Vagina (tissue), 2 donors: ENCODE measurements around the gene UBTD1. TPM values are rescaled to one million over a fixed set of nuclear protein-coding genes. Genes with fewer than 3 reads are reported as not detected.

Source experiments
- DNase-seq, 2 donors: peaks; one replicate each; pipeline ENCODE4 v3.0.0-alpha.2; 2017; ENCODE audit errors: extremely low spot score in 2 of 2
- H3K27ac ChIP-seq: fragments of 200-600 bp; sonication (generic); one replicate; pipeline ENCODE4 v1.5.1; 2019
- H3K27me3 ChIP-seq: fragments of 200-600 bp; sonication (generic); one replicate; pipeline ENCODE4 v1.5.1; 2019
- H3K36me3 ChIP-seq, 2 donors: fragments of 200-600 bp; sonication (generic); one replicate each; pipeline ENCODE4 v1.5.1; 2017 to 2019
- H3K4me1 ChIP-seq: fragments of 200-600 bp; sonication (generic); one replicate; pipeline ENCODE4 v1.5.1; 2019
- H3K4me3 ChIP-seq, 2 donors: fragments of 200-600 bp; sonication (generic); 1 replicate in 1 of 2; 2 replicates in 1 of 2; pipeline ENCODE4 v1.5.1; 2016 to 2019
- H3K9me3 ChIP-seq: fragments of 200-600 bp; sonication (generic); one replicate; pipeline ENCODE4 v1.5.1; 2019
- POLR2A ChIP-seq, 2 donors: fragments of 450-650 bp; IDR thresholded peaks; one replicate each; pipeline ENCODE4 v1.6.1; 2017; ENCODE audit warnings: antibody characterized with exemption in 2 of 2, mild to moderate bottlenecking in 2 of 2, moderate library complexity in 2 of 2
- POLR2AphosphoS5 ChIP-seq, 2 donors: sonication (generic); formaldehyde crosslinking; IDR thresholded peaks; one replicate each; pipeline ENCODE4 v1.9.0; 2017; ENCODE audit warnings: antibody characterized with exemption in 2 of 2, mild to moderate bottlenecking in 2 of 2, low read depth in 1 of 2; ENCODE audit not compliant: insufficient read depth in 1 of 2
- intact Hi-C: fragments of 100-400 bp; cut with DNase I; formaldehyde crosslinking; loops from one replicate; pipeline ENCODE4 v1.15.1; 2023
- total RNA-seq: library from RNA; depleted of rRNA; stranded (reverse); fragments of >200 nt; gene quantifications from one replicate; pipeline ENCODE4 v1.2.3, GENCODE V29; 2016
- TF ChIP-seq, protein P1 (sequence below), 3 experiments: fragments of 450-650 bp in 2 of 3; fragments of 200-600 bp in 1 of 3; sonication (generic) in 1 of 3; IDR thresholded peaks; one replicate each; pipeline ENCODE4 v1.5.1; 2017 to 2019; ENCODE audit warnings: antibody characterized with exemption in 3 of 3, mild to moderate bottlenecking in 2 of 3, moderate library complexity in 2 of 3

The UBTD1 gene, protein sequence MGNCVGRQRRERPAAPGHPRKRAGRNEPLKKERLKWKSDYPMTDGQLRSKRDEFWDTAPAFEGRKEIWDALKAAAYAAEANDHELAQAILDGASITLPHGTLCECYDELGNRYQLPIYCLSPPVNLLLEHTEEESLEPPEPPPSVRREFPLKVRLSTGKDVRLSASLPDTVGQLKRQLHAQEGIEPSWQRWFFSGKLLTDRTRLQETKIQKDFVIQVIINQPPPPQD
- total RNA-seq, result 18.4 TPM

DNA sequence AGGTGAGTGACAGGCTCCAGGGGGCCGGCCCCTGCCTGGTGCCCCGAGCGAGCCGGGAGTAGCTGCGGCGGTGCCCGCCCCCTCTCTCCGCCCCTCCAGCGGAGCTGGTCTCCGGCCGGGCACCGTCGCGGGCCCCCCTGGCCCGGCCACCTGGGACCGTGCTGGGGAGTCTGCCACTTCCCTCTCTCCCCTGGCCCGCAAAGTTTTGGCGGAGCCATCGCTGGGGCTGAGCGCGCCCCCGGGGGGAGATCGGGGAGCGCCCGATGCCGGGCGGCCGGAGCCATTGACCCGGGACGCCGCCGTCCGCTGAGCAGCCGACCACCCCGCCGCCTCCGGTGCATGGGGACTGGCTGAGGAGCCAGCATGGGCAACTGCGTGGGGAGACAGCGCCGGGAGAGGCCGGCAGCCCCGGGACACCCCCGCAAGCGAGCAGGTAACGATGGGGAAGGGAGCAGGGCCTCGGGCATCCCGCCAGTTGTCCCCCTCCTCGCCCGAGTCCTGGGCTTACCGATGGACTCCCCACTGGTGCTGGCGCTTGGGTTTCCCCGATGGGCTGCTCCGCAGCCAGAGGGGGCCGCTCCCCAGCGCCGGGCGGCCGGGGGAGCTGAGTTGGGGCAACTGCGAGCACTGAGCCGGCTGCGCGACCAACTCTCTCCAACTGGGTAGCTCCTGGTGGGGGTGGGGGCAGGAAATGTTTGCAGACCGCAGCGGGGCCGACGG lies at the start of gene UBTD1:
TSS of gene UBTD1 (plus strand) at position 84 of the 720 bp plus-strand sequence. CDS start at position 364, 280 bp downstream.
- DNase-seq, result no peak

DNA sequence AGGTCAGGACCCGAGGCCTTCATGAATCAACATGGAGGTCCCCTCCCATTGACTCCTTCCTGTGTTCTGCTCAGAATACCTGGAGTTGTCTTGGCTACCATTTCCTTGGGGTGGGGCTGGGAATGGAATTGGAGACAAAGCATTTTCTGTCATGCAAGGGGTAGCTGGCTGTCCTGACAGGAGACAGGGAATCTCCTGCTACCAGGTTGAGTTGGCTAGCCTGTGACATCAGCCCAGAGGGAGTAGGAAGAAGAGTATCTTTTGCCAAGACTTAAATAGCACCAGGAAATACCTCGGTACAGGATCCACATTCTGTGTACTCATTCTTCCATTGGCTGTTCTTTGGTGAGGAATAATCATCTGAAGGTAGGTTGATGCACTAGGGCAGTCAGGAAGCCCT lies 47.9 kb upstream of the UBTD1 start:
- peaks cover 0 to 16% of the 10 kb centered on the region in 2 donors for H3K36me3 ChIP-seq
- TF ChIP-seq POLR2A (IDR thresholded peaks at IDR 0.05) (no peak), POLR2AphosphoS5 (IDR thresholded peaks at IDR 0.05; ENCODE audit: insufficient read depth in 1 of 2, low read depth in 1 of 2) (no peak)
- TF ChIP-seq, protein P1, sequence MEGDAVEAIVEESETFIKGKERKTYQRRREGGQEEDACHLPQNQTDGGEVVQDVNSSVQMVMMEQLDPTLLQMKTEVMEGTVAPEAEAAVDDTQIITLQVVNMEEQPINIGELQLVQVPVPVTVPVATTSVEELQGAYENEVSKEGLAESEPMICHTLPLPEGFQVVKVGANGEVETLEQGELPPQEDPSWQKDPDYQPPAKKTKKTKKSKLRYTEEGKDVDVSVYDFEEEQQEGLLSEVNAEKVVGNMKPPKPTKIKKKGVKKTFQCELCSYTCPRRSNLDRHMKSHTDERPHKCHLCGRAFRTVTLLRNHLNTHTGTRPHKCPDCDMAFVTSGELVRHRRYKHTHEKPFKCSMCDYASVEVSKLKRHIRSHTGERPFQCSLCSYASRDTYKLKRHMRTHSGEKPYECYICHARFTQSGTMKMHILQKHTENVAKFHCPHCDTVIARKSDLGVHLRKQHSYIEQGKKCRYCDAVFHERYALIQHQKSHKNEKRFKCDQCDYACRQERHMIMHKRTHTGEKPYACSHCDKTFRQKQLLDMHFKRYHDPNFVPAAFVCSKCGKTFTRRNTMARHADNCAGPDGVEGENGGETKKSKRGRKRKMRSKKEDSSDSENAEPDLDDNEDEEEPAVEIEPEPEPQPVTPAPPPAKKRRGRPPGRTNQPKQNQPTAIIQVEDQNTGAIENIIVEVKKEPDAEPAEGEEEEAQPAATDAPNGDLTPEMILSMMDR (IDR thresholded peaks at IDR 0.05), result no peak
- intact Hi-C loops, result no loop called here
- H3K27ac ChIP-seq, result no peak overlapping the region
- no peaks in the 10 kb centered on the region for H3K27me3 ChIP-seq
- no peak for DNase-seq
- peaks cover 43% of the 10 kb centered on the region for H3K4me1 ChIP-seq
- no peaks in the 10 kb centered on the region for H3K9me3 ChIP-seq
- H3K4me3 ChIP-seq, result no peak overlapping the region

More for the DNA sequence above, at the start of gene UBTD1:
- no peaks in the 10 kb centered on the region for H3K27me3 ChIP-seq
- intact Hi-C loops, result loop anchor here (5.0 kb wide), 1 partner anchor 43 kb away; no protein-coding TSS in a partner anchor
- H3K36me3 ChIP-seq, result no peaks in the 10 kb centered on the region
- H3K27ac ChIP-seq, result peak within 1 kb of the TSS; percentile 94
- no peaks in the 10 kb centered on the region for H3K9me3 ChIP-seq
- peak within 1 kb of the TSS; percentile 75 to 84 for H3K4me3 ChIP-seq
- no peak for TF ChIP-seq POLR2AphosphoS5 (IDR thresholded peaks at IDR 0.05; ENCODE audit: insufficient read depth in 1 of 2, low read depth in 1 of 2)
- peak in 1 of 2 donors; percentile 74 for TF ChIP-seq POLR2A (IDR thresholded peaks at IDR 0.05)
- peaks cover 57% of the 10 kb centered on the region for H3K4me1 ChIP-seq

DNA sequence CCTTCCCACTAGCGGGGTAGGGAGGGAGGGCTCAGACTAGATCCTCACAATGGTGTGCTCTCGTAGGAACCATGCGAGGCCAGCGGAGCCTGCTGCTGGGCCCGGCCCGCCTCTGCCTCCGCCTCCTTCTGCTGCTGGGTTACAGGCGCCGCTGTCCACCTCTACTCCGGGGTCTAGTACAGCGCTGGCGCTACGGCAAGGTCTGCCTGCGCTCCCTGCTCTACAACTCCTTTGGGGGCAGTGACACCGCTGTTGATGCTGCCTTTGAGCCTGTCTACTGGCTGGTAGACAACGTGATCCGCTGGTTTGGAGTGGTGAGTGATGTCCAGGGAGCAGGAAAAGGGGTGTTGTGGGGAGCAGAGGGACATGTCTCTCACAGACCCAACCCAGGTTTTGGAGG lies 47.1 kb upstream of the UBTD1 start:
- DNase-seq, result no peak
- intact Hi-C loops, result no loop called here
- peaks cover 42% of the 10 kb centered on the region for H3K4me1 ChIP-seq
- TF ChIP-seq POLR2A (IDR thresholded peaks at IDR 0.05), result no peak
- TF ChIP-seq, protein P1 (IDR thresholded peaks at IDR 0.05), result no peak
- TF ChIP-seq POLR2AphosphoS5 (IDR thresholded peaks at IDR 0.05; ENCODE audit: insufficient read depth in 1 of 2, low read depth in 1 of 2), result no peak
- H3K36me3 ChIP-seq, result peaks cover 0 to 24% of the 10 kb centered on the region in 2 donors
- H3K27ac ChIP-seq, result no peak overlapping the region
- no peak overlapping the region for H3K4me3 ChIP-seq
- no peaks in the 10 kb centered on the region for H3K27me3 ChIP-seq
- no peaks in the 10 kb centered on the region for H3K9me3 ChIP-seq

DNA sequence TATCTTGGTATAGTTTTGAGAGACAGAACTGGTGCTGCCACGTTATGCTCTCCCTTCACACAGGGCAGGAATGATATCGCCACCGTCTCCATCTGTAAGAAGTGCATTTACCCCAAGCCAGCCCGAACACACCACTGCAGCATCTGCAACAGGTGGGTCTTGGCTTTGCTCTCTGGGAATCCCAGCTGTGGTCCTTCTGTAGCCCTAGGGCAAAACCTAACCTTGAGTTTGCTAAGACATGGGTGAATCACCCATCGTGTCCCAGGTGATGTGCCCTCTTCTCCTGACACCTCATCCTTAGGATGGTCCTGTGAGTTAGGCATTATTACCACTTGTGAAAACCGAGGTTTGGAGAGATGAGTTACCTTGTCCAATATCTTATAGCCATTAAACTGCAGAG lies 46.4 kb upstream of the UBTD1 start:
- DNase-seq, result no peak
- TF ChIP-seq, protein P1 (IDR thresholded peaks at IDR 0.05), result no peak
- TF ChIP-seq POLR2AphosphoS5 (IDR thresholded peaks at IDR 0.05; ENCODE audit: insufficient read depth in 1 of 2, low read depth in 1 of 2) (no peak), POLR2A (IDR thresholded peaks at IDR 0.05) (no peak)
- H3K4me3 ChIP-seq, result no peak overlapping the region
- H3K27me3 ChIP-seq, result no peaks in the 10 kb centered on the region
- peaks cover 35% of the 10 kb centered on the region for H3K4me1 ChIP-seq
- H3K36me3 ChIP-seq, result peaks cover 0 to 30% of the 10 kb centered on the region in 2 donors
- no peaks in the 10 kb centered on the region for H3K9me3 ChIP-seq
- intact Hi-C loops, result no loop called here
- no peak overlapping the region for H3K27ac ChIP-seq

DNA sequence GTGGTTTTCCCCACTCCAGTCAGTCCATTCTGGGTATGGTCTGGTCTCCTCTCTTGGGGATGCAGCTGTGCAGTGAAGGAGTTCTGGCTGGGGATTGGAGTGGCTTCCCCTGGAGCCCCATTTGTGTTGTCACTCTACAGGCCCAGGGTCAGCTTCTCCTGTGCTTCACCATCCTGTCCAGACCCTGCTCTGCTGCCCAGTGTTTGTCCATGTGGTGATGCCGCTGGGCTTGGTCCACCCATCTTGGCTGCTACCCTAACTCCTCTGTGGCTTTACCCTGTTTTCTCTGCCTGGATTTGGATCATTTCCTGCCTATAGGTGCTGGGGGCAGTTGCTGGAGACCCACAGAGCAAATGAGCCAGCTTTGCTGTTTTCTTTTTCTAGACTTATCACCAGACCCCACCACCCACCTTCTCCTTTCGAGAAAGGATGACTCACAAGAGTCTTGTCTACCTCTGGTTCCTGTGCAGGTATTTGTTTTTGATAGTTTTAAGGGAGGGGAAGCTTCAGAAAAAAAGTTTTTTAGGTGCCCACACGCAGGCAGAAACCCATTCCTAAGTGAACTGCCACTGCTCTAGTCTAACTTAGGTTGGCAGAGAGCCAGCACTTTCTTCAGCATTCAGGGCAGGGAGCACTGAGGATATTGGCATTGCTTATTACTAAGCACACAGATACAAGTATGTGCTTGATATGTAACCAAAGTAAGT lies 44.2 kb upstream of the UBTD1 start:
- Histone ChIP-seq H3K27me3 (no peaks in the 10 kb centered on the region), H3K9me3 (no peaks in the 10 kb centered on the region), H3K4me3 (no peak overlapping the region), H3K4me1 (peaks cover 19% of the 10 kb centered on the region), H3K36me3 (peaks cover 0 to 49% of the 10 kb centered on the region in 2 donors), H3K27ac (no peak overlapping the region)
- intact Hi-C loops, result no loop called here
- no peak for DNase-seq
- TF ChIP-seq, protein P1 (IDR thresholded peaks at IDR 0.05), result no peak
- no peak for TF ChIP-seq POLR2A (IDR thresholded peaks at IDR 0.05)
- TF ChIP-seq POLR2AphosphoS5 (IDR thresholded peaks at IDR 0.05; ENCODE audit: insufficient read depth in 1 of 2, low read depth in 1 of 2), result no peak
